CD4-positive, alpha-beta T cell treated with Interleukin-21 for 1 hour (primary cell): Measurements from ENCODE around the gene FAM120AOS.

Source experiments
- DNase-seq: peaks from one replicate; pipeline ENCODE4 v3.0.0-alpha.2; 2020

Gene FAM120AOS

GRCh38 chr9:93436655-93437407 is 16.6 kb downstream of the FAM120AOS start:
- no peak for DNase-seq

GRCh38 chr9:93436218-93436617 is 17.2 kb downstream of the FAM120AOS start:
- DNase-seq = no peak

- no peak for DNase-seq
Measured at GRCh38 chr9:93435386-93435785, 18.0 kb downstream of the FAM120AOS start.

- no peak for DNase-seq
Measured at GRCh38 chr9:93434056-93434455, 19.3 kb downstream of the FAM120AOS start.

- no peak for DNase-seq
Measured at GRCh38 chr9:93432964-93433363, 20.4 kb downstream of the FAM120AOS start.

GRCh38 chr9:93431539-93432105 is 21.8 kb downstream of the FAM120AOS start:
- no peak for DNase-seq

GRCh38 chr9:93427655-93428379 is 25.6 kb downstream of the FAM120AOS start:
- no peak for DNase-seq

- no peak for DNase-seq
Measured at GRCh38 chr9:93422977-93423616, 30.3 kb downstream of the FAM120AOS start.

- DNase-seq = no peak
Measured at GRCh38 chr9:93419023-93419422, 34.4 kb downstream of the FAM120AOS start.

- no peak for DNase-seq
Measured at GRCh38 chr9:93417538-93417937, 35.8 kb downstream of the FAM120AOS start.

- DNase-seq = no peak
Measured at GRCh38 chr9:93416530-93417235, 36.7 kb downstream of the FAM120AOS start.

GRCh38 chr9:93415176-93415690 is 38.1 kb downstream of the FAM120AOS start:
- DNase-seq = no peak

- no peak for DNase-seq
Measured at GRCh38 chr9:93413530-93413929, 39.9 kb downstream of the FAM120AOS start.

GRCh38 chr9:93406371-93406770 is 47.0 kb downstream of the FAM120AOS start:
- no peak for DNase-seq

- DNase-seq = no peak
Measured at GRCh38 chr9:93398471-93398870, 54.9 kb downstream of the FAM120AOS start.

GRCh38 chr9:93397661-93398373 is 55.6 kb downstream of the FAM120AOS start:
- DNase-seq = no peak
